SU-DHL-6 (cell line): Measurements from ENCODE around the gene ITPKB.

Source experiments
- H2AFZ ChIP-seq: fragments of 200-600 bp; sonication (generic); 2 replicates; pipeline ENCODE4 v1.6.1; 2014; ENCODE audit warnings: low read depth, mild to moderate bottlenecking, moderate library complexity, mixed read lengths, antibody characterized with exemption, low read length; ENCODE audit not compliant: severe bottlenecking
- H3F3A ChIP-seq: fragments of 200-600 bp; shearing (Covaris generic); 2 replicates; pipeline ENCODE4 v1.6.0; 2016; ENCODE audit warnings: antibody characterized with exemption, mild to moderate bottlenecking; ENCODE audit not compliant: insufficient read depth
- H3K27ac ChIP-seq: fragments of 200-600 bp; sonication (generic); 2 replicates; pipeline ENCODE4 v1.5.1; 2016; ENCODE audit warnings: low read depth, mild to moderate bottlenecking, low read length, moderate library complexity, mixed read lengths
- H3K27me3 ChIP-seq: fragments of 200-600 bp; sonication (generic), shearing (Covaris generic); 2 replicates; pipeline ENCODE4 v1.6.0; 2014; ENCODE audit warnings: mild to moderate bottlenecking, low read length
- H3K36me3 ChIP-seq: fragments of 200-600 bp; sonication (generic); 2 replicates; pipeline ENCODE4 v1.6.1; 2014; ENCODE audit warnings: mild to moderate bottlenecking, low read length, mixed read lengths
- H3K4me2 ChIP-seq: fragments of 300-600, 200-600 bp; shearing (Covaris generic), sonication (generic); 2 replicates; pipeline ENCODE4 v1.6.0; 2014; ENCODE audit warnings: low read length, low read depth, mild to moderate bottlenecking; ENCODE audit not compliant: poor library complexity, severe bottlenecking
- H3K4me3 ChIP-seq: fragments of 200-600 bp; sonication (generic); 2 replicates; pipeline ENCODE4 v1.5.1; 2014; ENCODE audit warnings: antibody characterized with exemption, low read length, mild to moderate bottlenecking, mixed read lengths; ENCODE audit not compliant: insufficient read depth, poor library complexity, severe bottlenecking
- H3K79me2 ChIP-seq: fragments of 200-600 bp; sonication (generic); 2 replicates; pipeline ENCODE4 v1.6.1; 2014; ENCODE audit warnings: mild to moderate bottlenecking, low read length, moderate library complexity; ENCODE audit not compliant: insufficient read depth
- H3K9ac ChIP-seq: fragments of 200-600 bp; sonication (generic); 2 replicates; pipeline ENCODE4 v1.7.0; 2014; ENCODE audit warnings: mild to moderate bottlenecking, low read length
- H3K9me2 ChIP-seq: fragments of 200-600 bp; sonication (generic); replicated peaks from 2 replicates; pipeline ENCODE4 v1.6.1; 2014; ENCODE audit warnings: low read length; ENCODE audit not compliant: insufficient read depth
- H3K9me3 ChIP-seq: fragments of 200-600 bp; sonication (generic); 2 replicates; pipeline ENCODE4 v1.6.1; 2014; ENCODE audit warnings: low read length, mixed read lengths; ENCODE audit not compliant: insufficient read depth
- H4K20me1 ChIP-seq: fragments of 200-600 bp; sonication (generic); 2 replicates; pipeline ENCODE4 v1.6.1; 2014; ENCODE audit warnings: low read depth, mild to moderate bottlenecking, antibody characterized with exemption, low read length, moderate library complexity, mixed read lengths
- CTCF ChIP-seq: fragments of 200-600 bp; sonication (generic); IDR thresholded peaks from one replicate; pipeline ENCODE4 v1.5.1; 2017; ENCODE audit warnings: antibody characterized with exemption, mild to moderate bottlenecking, low read length, moderate library complexity; ENCODE audit not compliant: insufficient read depth, poor library complexity, severe bottlenecking
- EZH2phosphoT487 ChIP-seq: fragments of 200-600 bp; sonication (generic), shearing (Covaris generic); conservative IDR thresholded peaks from 2 replicates; pipeline ENCODE4 v1.6.1; 2018; ENCODE audit warnings: mild to moderate bottlenecking, antibody characterized with exemption, low read length, moderate library complexity, mixed read lengths

Gene ITPKB

GRCh38 chr1:226680653-226681052 lies 58.4 kb downstream of the ITPKB start:
- Histone ChIP-seq H3K9ac (peak overlapping the region; percentile 55), H3F3A (peaks cover 52% of the 10 kb centered on the region), H3K9me2 (no peaks in the 10 kb centered on the region), H3K4me3 (peak overlapping the region; percentile 48), H3K79me2 (peaks cover 13% of the 10 kb centered on the region; the same call in 1 of the 2 replicates), H3K9me3 (no peaks in the 10 kb centered on the region), H3K4me2 (peak overlapping the region; percentile 69), H4K20me1 (no peaks in the 10 kb centered on the region), H2AFZ (no peak overlapping the region), H3K27ac (peak overlapping the region; percentile 92), H3K27me3 (no peaks in the 10 kb centered on the region), H3K36me3 (no peaks in the 10 kb centered on the region)
- TF ChIP-seq CTCF (no peak), EZH2phosphoT487 (no peak)

GRCh38 chr1:226679853-226680516 lies 59.1 kb downstream of the ITPKB start:
- Histone ChIP-seq H3K27ac (peak overlapping the region; percentile 92), H3K9me2 (no peaks in the 10 kb centered on the region), H4K20me1 (no peaks in the 10 kb centered on the region), H3K79me2 (peaks cover 13% of the 10 kb centered on the region; the same call in 1 of the 2 replicates), H3F3A (peaks cover 58% of the 10 kb centered on the region), H3K27me3 (no peaks in the 10 kb centered on the region), H3K36me3 (no peaks in the 10 kb centered on the region), H3K9me3 (no peaks in the 10 kb centered on the region), H3K4me3 (peak overlapping the region; percentile 48), H3K9ac (peak overlapping the region; percentile 55), H2AFZ (no peak overlapping the region), H3K4me2 (peak overlapping the region; percentile 69)
- TF ChIP-seq EZH2phosphoT487 (no peak), CTCF (no peak)

- peak overlapping the region; percentile 55 for H3K9ac ChIP-seq
- H3K27me3 ChIP-seq: no peaks in the 10 kb centered on the region
- H2AFZ ChIP-seq: no peak overlapping the region
- H3K9me3 ChIP-seq: no peaks in the 10 kb centered on the region
- peak overlapping the region; percentile 48 for H3K4me3 ChIP-seq
- H3K36me3 ChIP-seq: no peaks in the 10 kb centered on the region
- H3K79me2 ChIP-seq: peaks cover 18% of the 10 kb centered on the region; the same call in 1 of the 2 replicates
- TF ChIP-seq CTCF (no peak), EZH2phosphoT487 (no peak)
- peak overlapping the region; percentile 69 for H3K4me2 ChIP-seq
- H3F3A ChIP-seq: peaks cover 61% of the 10 kb centered on the region
- no peaks in the 10 kb centered on the region for H4K20me1 ChIP-seq
- no peaks in the 10 kb centered on the region for H3K9me2 ChIP-seq
- H3K27ac ChIP-seq: peak overlapping the region; percentile 92
Measured at GRCh38 chr1:226679262-226679661, 59.8 kb downstream of the ITPKB start.
